ENCODE measurements around the gene CAMTA1. TPM values are rescaled to one million over a fixed set of nuclear protein-coding genes. Genes with fewer than 3 reads are reported as not detected.
"Not testable (repeated sequence)": the region's sequence is repeated elsewhere in the genome, so short reads cannot be mapped to it uniquely, and the experiment has no call there.

The CAMTA1 gene
- polyA plus RNA-seq, 1 of the 3 experiments (the other 2 are of a cell fraction) = 63.1 TPM

- CTCF ChIA-PET = interaction anchor here (0.9 to 2.2 kb wide), 3 partner anchors 116 to 373 kb away, joined by 3 to 9 read pairs (median 3); no protein-coding TSS in a partner anchor
- TF ChIP-seq MXI1 (IDR thresholded peaks at IDR 0.05; ENCODE audit: low read depth, low read length) (no peak), EZH2phosphoT487 (IDR thresholded peaks at IDR 0.05; ENCODE audit: borderline replicate concordance, low read depth) (no peak), CHD2 (IDR thresholded peaks at IDR 0.05; ENCODE audit: low read length, partially characterized antibody) (no peak), YY1 (IDR thresholded peaks at IDR 0.05; ENCODE audit: low read depth) (no peak), EP300 (IDR thresholded peaks at IDR 0.05; ENCODE audit: borderline replicate concordance in 1 of 2, low read depth in 1 of 2, low read length in 1 of 2) (no peak), RXRA (IDR thresholded peaks at IDR 0.05; ENCODE audit: borderline replicate concordance, low read depth) (no peak), TEAD4 (IDR thresholded peaks at IDR 0.05; ENCODE audit: borderline replicate concordance, insufficient read depth) (no peak), ELF1 (IDR thresholded peaks at IDR 0.05) (no peak), POLR2AphosphoS5 (IDR thresholded peaks at IDR 0.05; ENCODE audit: low read depth, low read length) (no peak), SIN3A (IDR thresholded peaks at IDR 0.05; ENCODE audit: borderline replicate concordance, low read depth, low read length) (no peak), ZBTB33 (IDR thresholded peaks at IDR 0.05; ENCODE audit: borderline replicate concordance, low read depth) (no peak), NRF1 (IDR thresholded peaks at IDR 0.05; ENCODE audit: low read depth, low read length) (no peak), MEF2A (IDR thresholded peaks at IDR 0.05; ENCODE audit: borderline replicate concordance, low read depth) (no peak), JUND (IDR thresholded peaks at IDR 0.05) (no peak), GATA2 (CRISPR knock-in tag; IDR thresholded peaks at IDR 0.05) (no peak), FOXJ3 (CRISPR knock-in tag; IDR thresholded peaks at IDR 0.05) (no peak), RAD21 (IDR thresholded peaks at IDR 0.05; ENCODE audit: low read length) (no peak)
- TF ChIP-seq, protein P1, sequence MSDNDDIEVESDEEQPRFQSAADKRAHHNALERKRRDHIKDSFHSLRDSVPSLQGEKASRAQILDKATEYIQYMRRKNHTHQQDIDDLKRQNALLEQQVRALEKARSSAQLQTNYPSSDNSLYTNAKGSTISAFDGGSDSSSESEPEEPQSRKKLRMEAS (IDR thresholded peaks at IDR 0.05; ENCODE audit: low read depth) = no peak
Measured at GRCh38 chr1:6835139-6835538, 49.9 kb downstream of the CAMTA1 start.

GRCh38 chr1:6842301-6842700 is 57.0 kb downstream of the CAMTA1 start:
- peaks cover 28% of the 10 kb centered on the region for H3K79me2 ChIP-seq (ENCODE audit: insufficient read depth)
- H3K36me3 ChIP-seq (replicated peaks in 1 of 2; ENCODE audit: control insufficient read depth in 1 of 2, insufficient read depth in 2 of 2, low read length in 1 of 2) = peaks cover 0 to 16% of the 10 kb centered on the region in 2 experiments
- 95% methylated on average over 8 of the region's 8 CpGs for WGBS (ENCODE audit: low lambda C conversion rate)
- no peak overlapping the region for H2AFZ ChIP-seq (ENCODE audit: low read depth)
- CTCF ChIA-PET = no interaction called here
- POLR2A ChIA-PET = no interaction called here
- no peak overlapping the region for H3K4me3 ChIP-seq (ENCODE audit: low read depth in 2 of 2, low read length in 1 of 2)
- TF ChIP-seq USF1 (IDR thresholded peaks at IDR 0.05; ENCODE audit: borderline replicate concordance, low read depth) (no peak), FOSL2 (IDR thresholded peaks at IDR 0.05; ENCODE audit: borderline replicate concordance, low read depth) (no peak)
- H3F3A ChIP-seq (replicated peaks; ENCODE audit: insufficient read depth) = no peaks in the 10 kb centered on the region
- H4K20me1 ChIP-seq (ENCODE audit: insufficient read depth) = no peaks in the 10 kb centered on the region; the same call in 1 of the 2 replicates
- no peak for DNase-seq
- no peak overlapping the region for H3K4me2 ChIP-seq
- no peak overlapping the region for H3K9ac ChIP-seq
- H3K9me3 ChIP-seq = no peaks in the 10 kb centered on the region
- H3K9me2 ChIP-seq = no peaks in the 10 kb centered on the region
- H3K4me1 ChIP-seq (ENCODE audit: control insufficient read depth in 1 of 2, insufficient read depth in 2 of 2, low read depth in 1 of 2, low read length in 1 of 2) = no peaks in the 10 kb centered on the region
- H3K27me3 ChIP-seq (ENCODE audit: insufficient read depth) = no peaks in the 10 kb centered on the region
- no peak overlapping the region for H3K27ac ChIP-seq (ENCODE audit: low read depth in 2 of 2, low read length in 1 of 2)

More at GRCh38 chr1:6835139-6835538, 49.9 kb downstream of the CAMTA1 start:
- DNase-seq = no peak
- Histone ChIP-seq H3F3A (replicated peaks; ENCODE audit: insufficient read depth) (no peaks in the 10 kb centered on the region), H3K9me3 (no peaks in the 10 kb centered on the region), H3K79me2 (ENCODE audit: insufficient read depth) (peaks cover 47% of the 10 kb centered on the region), H3K27me3 (ENCODE audit: insufficient read depth) (no peaks in the 10 kb centered on the region), H3K9ac (no peak overlapping the region), H2AFZ (ENCODE audit: low read depth) (no peak overlapping the region), H3K9me2 (no peaks in the 10 kb centered on the region), H4K20me1 (ENCODE audit: insufficient read depth) (no peaks in the 10 kb centered on the region; the same call in 1 of the 2 replicates), H3K27ac (ENCODE audit: low read depth in 2 of 2, low read length in 1 of 2) (no peak overlapping the region), H3K36me3 (replicated peaks in 1 of 2; ENCODE audit: control insufficient read depth in 1 of 2, insufficient read depth in 2 of 2, low read length in 1 of 2) (peaks cover 0 to 7% of the 10 kb centered on the region in 2 experiments), H3K4me2 (no peak overlapping the region), H3K4me3 (ENCODE audit: low read depth in 2 of 2, low read length in 1 of 2) (no peak overlapping the region), H3K4me1 (ENCODE audit: control insufficient read depth in 1 of 2, insufficient read depth in 2 of 2, low read depth in 1 of 2, low read length in 1 of 2) (peaks cover 3 to 4% of the 10 kb centered on the region in 2 experiments; a peak in 1 of 4 replicates)
- WGBS (ENCODE audit: low lambda C conversion rate) = 96% methylated on average over 3 of the region's 3 CpGs
- POLR2A ChIA-PET = no interaction called here

DNA sequence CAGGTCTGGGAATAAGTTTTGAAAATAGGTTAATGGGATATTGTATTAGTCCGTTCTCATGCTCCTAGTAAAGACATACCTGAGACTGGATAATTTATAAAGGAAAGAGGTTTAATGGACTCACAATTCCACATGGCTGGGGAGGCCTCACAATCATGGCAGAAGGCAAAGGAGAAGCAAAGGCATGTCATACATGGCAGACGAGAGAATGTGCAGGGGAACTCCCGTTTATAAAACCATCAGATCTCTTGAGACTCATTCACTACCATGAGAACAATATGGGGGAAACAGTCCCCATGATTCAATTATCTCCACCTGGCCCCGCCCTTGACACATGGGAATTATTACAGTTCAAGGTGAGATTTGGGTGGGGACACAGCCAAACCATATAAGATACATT is 60.5 kb downstream of the CAMTA1 start:
- CTCF ChIA-PET = interaction anchor here (1.3 kb wide), 1 partner anchor 10 kb away, joined by 3 read pairs; no protein-coding TSS in a partner anchor
- H3K4me2 ChIP-seq; H3K4me1 ChIP-seq (ENCODE audit: control insufficient read depth in 1 of 2, insufficient read depth in 2 of 2, low read depth in 1 of 2, low read length in 1 of 2); H4K20me1 ChIP-seq (ENCODE audit: insufficient read depth); H3K27ac ChIP-seq (ENCODE audit: low read depth in 2 of 2, low read length in 1 of 2); H3K27me3 ChIP-seq (ENCODE audit: insufficient read depth); DNase-seq; H3K9me2 ChIP-seq; H3K9me3 ChIP-seq; H3K4me3 ChIP-seq (ENCODE audit: low read depth in 2 of 2, low read length in 1 of 2); H2AFZ ChIP-seq (ENCODE audit: low read depth); H3K9ac ChIP-seq; H3F3A ChIP-seq (replicated peaks; ENCODE audit: insufficient read depth); POLR2A ChIA-PET: not testable (repeated sequence)
- H3K79me2 ChIP-seq (ENCODE audit: insufficient read depth) = peaks cover 25% of the 10 kb centered on the region; the same call in 1 of the 2 replicates
- WGBS (ENCODE audit: low lambda C conversion rate) = 88% methylated on average over 4 of the region's 4 CpGs
- peaks cover 0 to 13% of the 10 kb centered on the region in 2 experiments for H3K36me3 ChIP-seq (replicated peaks in 1 of 2; ENCODE audit: control insufficient read depth in 1 of 2, insufficient read depth in 2 of 2, low read length in 1 of 2)
